ENCODE results near the gene TBATA. TPM values are rescaled to one million over a fixed set of nuclear protein-coding genes. Genes with fewer than 3 reads are reported as not detected.

TBATA gene
- total RNA-seq, 1 donor from 2014 or later, result not detected

GRCh38 chr10:70747192-70747965 lies 37.8 kb downstream of the TBATA start:
- no peak for DNase-seq (ENCODE audit: low spot score)

DNA sequence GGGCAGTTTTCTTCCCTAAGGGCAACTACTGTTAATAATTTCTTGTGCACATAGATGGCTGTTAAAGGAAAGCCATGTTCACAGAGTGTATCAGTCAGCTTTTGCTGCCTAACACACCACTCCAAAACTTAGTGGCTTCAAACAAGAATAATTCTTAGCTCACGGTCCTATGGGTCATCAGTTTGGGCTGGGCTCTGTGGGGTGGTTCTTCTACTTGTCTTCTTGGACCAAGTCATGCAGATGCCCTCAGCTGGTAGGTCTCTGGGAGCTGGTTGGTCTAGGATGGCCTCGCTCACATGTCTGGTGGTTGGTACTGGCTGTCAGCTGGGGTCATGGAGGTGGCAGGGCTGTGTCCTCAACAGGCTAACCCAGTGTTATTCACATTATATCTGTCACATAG lies 39.6 kb downstream of the TBATA start:
- no peak for DNase-seq (ENCODE audit: low spot score)

- DNase-seq (ENCODE audit: low spot score), result no peak
Measured at GRCh38 chr10:70744617-70745143, 40.5 kb downstream of the TBATA start.

- no peak for DNase-seq (ENCODE audit: low spot score)
Measured at GRCh38 chr10:70743879-70744278, 41.3 kb downstream of the TBATA start.

- no peak for DNase-seq (ENCODE audit: low spot score)
Measured at GRCh38 chr10:70743430-70743788, 41.8 kb downstream of the TBATA start.

- DNase-seq (ENCODE audit: low spot score), result no peak
Measured at GRCh38 chr10:70742537-70743429, 42.4 kb downstream of the TBATA start.

GRCh38 chr10:70740406-70741288 lies 44.5 kb downstream of the TBATA start:
- no peak for DNase-seq (ENCODE audit: low spot score)

- DNase-seq (ENCODE audit: low spot score), result no peak
Measured at GRCh38 chr10:70738761-70739121, 46.4 kb downstream of the TBATA start.

DNA sequence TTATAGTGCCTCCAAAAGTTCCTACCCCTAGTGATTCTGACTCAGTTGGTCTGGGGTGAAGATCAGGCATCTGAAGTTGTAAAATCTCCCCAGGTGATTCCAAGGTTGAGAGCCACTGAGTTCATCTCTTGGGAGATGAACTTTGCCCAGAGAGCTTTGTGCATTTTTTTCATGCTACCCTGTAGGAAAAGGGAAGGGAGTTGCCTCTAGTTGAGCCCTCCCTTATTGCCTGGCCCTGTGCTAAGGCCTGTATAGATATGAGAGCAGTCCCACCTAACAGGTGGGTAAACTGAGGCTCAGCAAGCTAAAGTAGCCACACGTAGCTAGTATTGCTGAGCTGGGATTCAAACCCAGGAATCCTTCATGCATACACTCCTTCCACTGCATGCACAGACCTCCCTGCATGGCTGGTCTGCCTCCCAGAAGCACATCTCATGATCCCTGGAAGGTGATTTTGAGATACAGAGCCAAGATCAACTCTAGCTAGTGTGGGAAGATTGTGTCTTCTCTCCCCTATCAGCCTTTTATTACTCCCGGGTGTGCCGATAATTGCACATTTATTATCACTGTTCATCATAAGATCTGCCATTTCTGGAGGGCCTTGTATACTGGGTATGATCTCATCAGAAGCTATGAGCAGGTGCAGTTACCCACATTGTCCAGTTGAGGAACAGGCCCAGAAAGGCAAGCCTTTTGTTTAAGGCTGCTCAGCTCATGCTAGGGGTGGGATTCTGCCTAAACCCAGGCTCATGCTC lies 47.0 kb downstream of the TBATA start:
- DNase-seq (ENCODE audit: low spot score), result no peak

- no peak for DNase-seq (ENCODE audit: low spot score)
Measured at GRCh38 chr10:70737250-70737649, 47.9 kb downstream of the TBATA start.

- DNase-seq (ENCODE audit: low spot score), result no peak
Measured at GRCh38 chr10:70736525-70736924, 48.7 kb downstream of the TBATA start.

GRCh38 chr10:70735161-70735560 lies 50.0 kb downstream of the TBATA start:
- DNase-seq (ENCODE audit: low spot score), result no peak

DNA sequence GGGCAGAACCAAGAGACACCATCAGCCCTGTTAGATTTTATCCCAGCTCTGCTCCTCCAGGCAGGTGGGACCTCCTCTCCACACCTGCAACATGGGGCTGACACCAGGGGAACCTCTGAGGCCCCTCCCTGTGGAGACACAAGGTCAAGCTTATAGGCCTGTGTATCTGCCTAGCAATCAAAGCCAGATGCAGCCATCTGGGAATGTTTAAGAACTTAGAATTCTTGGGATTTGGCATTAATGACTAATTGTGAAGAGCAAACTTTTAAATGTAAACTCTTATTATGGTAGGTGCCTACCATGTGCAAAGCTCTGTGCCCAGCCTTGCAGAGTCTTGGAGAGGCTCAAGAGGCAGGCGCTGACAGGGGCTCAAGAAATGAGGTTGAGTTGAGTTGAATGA lies 52.1 kb downstream of the TBATA start:
- DNase-seq (ENCODE audit: low spot score), result no peak

- DNase-seq (ENCODE audit: low spot score), result no peak
Measured at GRCh38 chr10:70732569-70732968, 52.6 kb downstream of the TBATA start.

- DNase-seq (ENCODE audit: low spot score), result no peak
Measured at GRCh38 chr10:70730955-70731354, 54.2 kb downstream of the TBATA start.

DNA sequence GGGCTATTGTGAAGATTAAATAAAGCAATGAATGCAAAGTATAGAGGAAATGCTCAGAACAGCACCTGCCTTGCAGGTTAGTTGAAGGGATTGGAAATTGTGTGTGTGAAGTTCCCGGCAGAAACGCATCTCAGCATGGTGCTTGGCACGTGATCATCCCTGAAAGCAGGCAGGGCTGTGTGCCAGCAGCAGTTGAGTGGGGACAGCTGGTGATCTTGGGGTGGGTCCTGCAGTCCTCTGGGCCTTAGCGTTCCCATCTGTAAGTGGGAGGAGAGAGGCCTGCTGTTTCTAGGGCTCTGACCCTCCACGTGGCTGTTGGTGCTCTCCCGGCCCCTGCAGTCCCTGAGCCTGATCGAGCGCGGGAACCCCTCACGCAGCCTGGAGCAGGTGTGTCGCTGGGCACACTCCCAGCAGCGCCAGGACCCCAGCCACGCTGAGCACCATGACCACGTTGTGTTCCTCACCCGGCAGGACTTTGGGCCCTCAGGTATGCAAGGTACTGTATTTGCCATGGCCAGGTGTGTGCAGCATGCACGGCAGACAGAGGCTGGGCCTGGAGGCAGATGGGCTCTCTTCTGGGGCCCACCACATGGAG lies 55.3 kb downstream of the TBATA start:
- no peak for DNase-seq (ENCODE audit: low spot score)

GRCh38 chr10:70728328-70728727 lies 56.8 kb downstream of the TBATA start:
- no peak for DNase-seq (ENCODE audit: low spot score)

- no peak for DNase-seq (ENCODE audit: low spot score)
Measured at GRCh38 chr10:70726909-70727495, 58.2 kb downstream of the TBATA start.

- no peak for DNase-seq (ENCODE audit: low spot score)
Measured at GRCh38 chr10:70723771-70724170, 61.4 kb downstream of the TBATA start.
